GM18511 (cell line): ENCODE results near the gene XPNPEP2.

Experiments
- ATAC-seq: cut with Tn5 transposase; IDR thresholded peaks from one replicate; pipeline ENCODE4 v1.9.1; 2021; ENCODE audit warnings: mild to moderate bottlenecking, moderate library complexity; ENCODE audit not compliant: unreplicated experiment

XPNPEP2 gene

GRCh38 chrX:129793604-129794191, 54.9 kb downstream of the XPNPEP2 start:
- ATAC-seq = no peak

- ATAC-seq = no peak
These were observed 56.8 kb downstream of the XPNPEP2 start for GRCh38 chrX:129795584-129795983.

- no peak for ATAC-seq
These were observed 58.6 kb downstream of the XPNPEP2 start for GRCh38 chrX:129797251-129797906.

- ATAC-seq = no peak
These were observed 59.7 kb downstream of the XPNPEP2 start for GRCh38 chrX:129798456-129798855.

- ATAC-seq = no peak
These were observed 60.1 kb downstream of the XPNPEP2 start for GRCh38 chrX:129798888-129799287.

- no peak for ATAC-seq
These were observed 61.4 kb downstream of the XPNPEP2 start for GRCh38 chrX:129800186-129800585.

- no peak for ATAC-seq
These were observed 64.1 kb downstream of the XPNPEP2 start for GRCh38 chrX:129802863-129803262.

GRCh38 chrX:129804806-129805205, 66.0 kb downstream of the XPNPEP2 start:
- no peak for ATAC-seq

GRCh38 chrX:129808158-129808828, 69.5 kb downstream of the XPNPEP2 start:
- ATAC-seq = no peak

GRCh38 chrX:129808829-129809796, 70.3 kb downstream of the XPNPEP2 start:
- no peak for ATAC-seq

GRCh38 chrX:129813662-129814368, 75.0 kb downstream of the XPNPEP2 start:
- no peak for ATAC-seq

GRCh38 chrX:129818123-129818522, 79.3 kb downstream of the XPNPEP2 start:
- ATAC-seq = no peak
